ENCODE measurements around the gene NOL4L. TPM values are rescaled to one million over a fixed set of nuclear protein-coding genes. Genes with fewer than 3 reads are reported as not detected.

NOL4L gene
- total RNA-seq, 1 donor from 2014 or later, result 90.6 TPM

DNA sequence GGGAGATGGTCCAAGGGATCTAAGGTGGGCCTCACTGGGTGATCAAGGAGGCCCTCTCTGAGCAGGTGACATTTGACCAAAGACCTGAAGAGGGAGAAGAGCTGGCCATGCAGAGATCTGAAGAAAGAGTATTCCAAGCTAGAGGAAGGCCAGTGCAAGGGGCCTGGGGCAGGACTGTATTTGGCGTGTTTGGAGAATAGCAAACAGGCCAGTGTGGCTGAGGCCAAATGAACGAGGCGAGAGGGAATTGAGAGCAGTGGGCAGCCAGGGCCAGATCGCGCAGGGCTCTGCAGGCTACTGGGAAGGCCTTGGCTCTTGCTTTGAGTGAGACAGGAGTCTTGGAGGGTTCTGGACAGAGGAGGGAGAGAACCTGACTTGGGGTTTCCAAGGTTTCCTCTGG is 9.3 kb downstream of the NOL4L start:
- DNase-seq (ENCODE audit: low spot score in 2 of 2, unreplicated experiment in 2 of 2), result no peak
- Mint-ChIP-seq H3K27me3 (ENCODE audit: low read depth) (no peaks in the 10 kb centered on the region), H3K9me3 (no peaks in the 10 kb centered on the region), H3K4me1 (peaks cover 21% of the 10 kb centered on the region), H3K4me3 (no peak overlapping the region), H3K36me3 (no peaks in the 10 kb centered on the region), H3K27ac (no peak overlapping the region)
- TF ChIP-seq, protein P1, sequence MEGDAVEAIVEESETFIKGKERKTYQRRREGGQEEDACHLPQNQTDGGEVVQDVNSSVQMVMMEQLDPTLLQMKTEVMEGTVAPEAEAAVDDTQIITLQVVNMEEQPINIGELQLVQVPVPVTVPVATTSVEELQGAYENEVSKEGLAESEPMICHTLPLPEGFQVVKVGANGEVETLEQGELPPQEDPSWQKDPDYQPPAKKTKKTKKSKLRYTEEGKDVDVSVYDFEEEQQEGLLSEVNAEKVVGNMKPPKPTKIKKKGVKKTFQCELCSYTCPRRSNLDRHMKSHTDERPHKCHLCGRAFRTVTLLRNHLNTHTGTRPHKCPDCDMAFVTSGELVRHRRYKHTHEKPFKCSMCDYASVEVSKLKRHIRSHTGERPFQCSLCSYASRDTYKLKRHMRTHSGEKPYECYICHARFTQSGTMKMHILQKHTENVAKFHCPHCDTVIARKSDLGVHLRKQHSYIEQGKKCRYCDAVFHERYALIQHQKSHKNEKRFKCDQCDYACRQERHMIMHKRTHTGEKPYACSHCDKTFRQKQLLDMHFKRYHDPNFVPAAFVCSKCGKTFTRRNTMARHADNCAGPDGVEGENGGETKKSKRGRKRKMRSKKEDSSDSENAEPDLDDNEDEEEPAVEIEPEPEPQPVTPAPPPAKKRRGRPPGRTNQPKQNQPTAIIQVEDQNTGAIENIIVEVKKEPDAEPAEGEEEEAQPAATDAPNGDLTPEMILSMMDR (IDR thresholded peaks at IDR 0.05; ENCODE audit: unreplicated experiment), result no peak

DNA sequence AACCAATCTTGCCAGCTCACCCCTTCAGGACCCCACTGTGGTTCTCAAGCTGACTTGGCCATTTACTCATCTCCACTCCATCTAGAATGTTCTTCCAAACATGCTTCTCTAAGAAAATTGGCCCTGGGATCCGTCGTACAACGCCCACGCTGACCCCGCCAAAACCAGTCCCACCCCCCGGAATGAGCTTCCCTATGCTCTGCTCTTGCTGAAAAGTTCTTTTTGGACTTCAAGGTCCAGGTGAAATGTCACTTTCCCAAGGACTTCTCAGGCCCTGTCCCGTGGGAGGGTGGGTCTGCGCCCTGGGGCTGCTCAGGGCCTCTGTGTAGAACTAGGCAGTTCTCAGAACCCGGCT is 9.9 kb downstream of the NOL4L start:
- TF ChIP-seq, protein P1 (IDR thresholded peaks at IDR 0.05; ENCODE audit: unreplicated experiment), result no peak
- no peak overlapping the region for H3K27ac Mint-ChIP-seq
- H3K36me3 Mint-ChIP-seq, result no peaks in the 10 kb centered on the region
- H3K27me3 Mint-ChIP-seq (ENCODE audit: low read depth), result no peaks in the 10 kb centered on the region
- no peaks in the 10 kb centered on the region for H3K9me3 Mint-ChIP-seq
- H3K4me1 Mint-ChIP-seq, result peaks cover 15% of the 10 kb centered on the region
- no peak overlapping the region for H3K4me3 Mint-ChIP-seq
- DNase-seq (ENCODE audit: low spot score in 2 of 2, unreplicated experiment in 2 of 2), result no peak

DNA sequence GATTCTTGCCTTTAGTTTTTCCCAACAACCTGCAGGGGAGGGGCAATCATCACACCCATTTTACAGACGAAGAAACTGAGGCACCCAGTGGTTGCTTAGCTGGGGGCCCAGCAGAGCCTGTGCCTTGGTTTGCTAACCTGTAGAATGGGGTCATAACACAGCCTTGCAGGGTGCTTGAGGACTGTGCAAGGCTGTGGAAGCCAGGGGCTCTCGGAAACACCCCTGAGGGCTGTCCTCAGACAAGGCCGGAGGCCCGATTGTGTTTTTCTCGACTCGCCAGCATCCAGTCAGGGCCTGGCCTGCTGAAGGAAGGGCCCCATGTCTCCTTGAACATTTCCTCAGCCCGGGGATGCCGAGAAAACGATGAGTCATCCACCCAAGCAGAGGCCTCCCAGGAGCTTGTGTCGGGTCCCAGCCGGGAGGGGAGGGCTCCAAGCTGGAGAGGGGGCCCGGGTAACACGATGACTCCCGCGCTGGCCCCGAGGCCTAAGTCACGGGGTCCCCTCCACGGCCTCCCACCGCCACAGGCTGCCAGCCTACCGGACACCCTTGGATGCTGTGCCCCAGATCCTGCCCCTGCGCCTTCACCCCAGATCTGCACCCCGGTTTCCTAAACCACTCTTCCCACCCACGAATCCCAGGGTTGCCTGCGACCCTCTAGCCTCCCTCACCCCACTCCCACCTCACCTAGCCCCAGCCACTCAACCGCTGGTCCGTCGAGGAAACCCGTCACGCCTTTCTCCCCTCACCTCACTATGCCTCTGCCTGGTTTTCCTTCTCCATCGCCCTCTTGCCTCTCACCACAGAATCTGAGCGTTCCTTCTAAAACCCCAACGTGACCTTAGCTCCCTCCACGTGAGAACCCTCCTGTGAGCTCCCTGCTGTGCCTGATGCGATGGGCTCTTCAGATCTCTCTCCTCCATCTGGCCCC is 10.6 kb downstream of the NOL4L start:
- H3K36me3 Mint-ChIP-seq, result no peaks in the 10 kb centered on the region
- H3K9me3 Mint-ChIP-seq, result no peaks in the 10 kb centered on the region
- H3K4me3 Mint-ChIP-seq, result no peak overlapping the region
- peak overlapping the region; percentile 77 for H3K27ac Mint-ChIP-seq
- TF ChIP-seq, protein P1 (IDR thresholded peaks at IDR 0.05; ENCODE audit: unreplicated experiment), result no peak
- H3K4me1 Mint-ChIP-seq, result peaks cover 13% of the 10 kb centered on the region
- peak in 1 of 2 experiments; percentile 54 for DNase-seq (ENCODE audit: low spot score in 2 of 2, unreplicated experiment in 2 of 2)
- H3K27me3 Mint-ChIP-seq (ENCODE audit: low read depth), result no peaks in the 10 kb centered on the region

DNA sequence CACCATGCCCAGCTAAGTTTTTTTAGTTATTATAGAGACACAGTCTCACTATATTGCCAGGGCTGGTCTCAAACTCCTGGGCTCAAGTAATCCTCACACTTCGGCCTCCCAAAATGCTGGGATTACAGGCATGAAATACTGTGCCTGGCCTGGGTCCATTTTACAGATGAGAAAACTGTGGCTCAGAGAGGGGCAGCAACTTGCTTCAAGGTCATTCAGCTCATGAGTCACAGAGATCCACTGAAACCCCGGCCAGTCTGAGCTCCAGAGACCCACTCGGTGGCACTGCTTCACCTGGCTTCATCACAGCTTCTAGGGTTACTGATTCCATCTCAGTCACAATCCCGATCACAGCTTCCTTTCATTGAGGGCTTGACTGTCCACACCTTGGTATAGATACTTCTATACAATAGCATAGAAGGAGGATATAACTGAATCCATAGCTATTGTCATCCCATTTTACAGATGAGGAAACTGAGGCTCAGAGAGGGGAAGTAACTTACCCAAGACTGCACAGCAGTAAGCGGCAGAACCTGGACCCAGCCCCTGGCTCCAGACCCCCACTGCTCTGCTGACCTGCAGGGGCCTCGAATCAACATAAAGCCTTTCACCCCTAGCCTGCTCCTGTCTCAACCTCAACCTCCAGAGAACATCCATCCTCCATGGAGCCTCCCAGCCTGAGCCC is 11.8 kb downstream of the NOL4L start:
- TF ChIP-seq, protein P1 (IDR thresholded peaks at IDR 0.05; ENCODE audit: unreplicated experiment), result no peak
- no peak for DNase-seq (ENCODE audit: low spot score in 2 of 2, unreplicated experiment in 2 of 2)
- H3K4me1 Mint-ChIP-seq, result peaks cover 14% of the 10 kb centered on the region
- H3K36me3 Mint-ChIP-seq, result no peaks in the 10 kb centered on the region
- no peak overlapping the region for H3K4me3 Mint-ChIP-seq
- no peaks in the 10 kb centered on the region for H3K9me3 Mint-ChIP-seq
- no peaks in the 10 kb centered on the region for H3K27me3 Mint-ChIP-seq (ENCODE audit: low read depth)
- H3K27ac Mint-ChIP-seq, result no peak overlapping the region

DNA sequence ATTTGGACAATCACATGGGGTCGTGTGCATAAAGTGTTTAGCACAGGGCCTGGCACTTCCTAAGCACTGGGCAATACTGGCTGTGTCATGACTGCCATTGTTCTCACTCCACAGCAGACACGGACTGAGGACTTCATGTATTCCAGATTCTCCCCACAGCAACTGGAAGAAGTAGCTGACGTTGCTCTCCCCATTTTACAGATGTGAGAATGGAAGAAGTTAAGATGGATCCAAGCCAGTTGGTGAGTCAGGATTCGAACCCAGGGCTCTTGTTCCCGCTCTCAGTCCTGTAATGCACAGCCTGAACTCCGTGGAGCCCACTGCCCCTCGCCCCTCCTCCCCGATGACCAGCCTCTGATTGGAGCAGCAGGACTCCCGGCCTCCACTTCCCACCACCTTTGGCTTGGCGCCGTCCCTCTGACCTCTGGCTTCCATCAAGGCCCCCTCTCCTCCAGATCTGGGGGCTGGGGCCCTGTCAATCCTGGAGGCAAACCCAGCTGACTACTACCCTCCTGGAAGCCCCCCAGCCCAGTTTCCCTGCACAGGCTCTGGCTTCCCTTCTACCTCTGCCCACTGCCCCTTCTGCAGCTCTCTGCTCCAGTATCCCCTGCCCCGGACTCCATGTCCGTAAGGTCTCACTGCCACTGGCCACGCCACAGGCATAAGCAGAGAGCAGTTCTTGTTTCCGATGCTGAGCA is 12.7 kb downstream of the NOL4L start:
- Mint-ChIP-seq H3K27me3 (ENCODE audit: low read depth) (no peaks in the 10 kb centered on the region), H3K4me1 (peaks cover 14% of the 10 kb centered on the region), H3K27ac (peak overlapping the region; percentile 79), H3K9me3 (no peaks in the 10 kb centered on the region), H3K36me3 (no peaks in the 10 kb centered on the region), H3K4me3 (no peak overlapping the region)
- DNase-seq (ENCODE audit: low spot score in 2 of 2, unreplicated experiment in 2 of 2), result no peak
- TF ChIP-seq, protein P1 (IDR thresholded peaks at IDR 0.05; ENCODE audit: unreplicated experiment), result no peak
